ENCODE data around the gene GAREM1.

DNA sequence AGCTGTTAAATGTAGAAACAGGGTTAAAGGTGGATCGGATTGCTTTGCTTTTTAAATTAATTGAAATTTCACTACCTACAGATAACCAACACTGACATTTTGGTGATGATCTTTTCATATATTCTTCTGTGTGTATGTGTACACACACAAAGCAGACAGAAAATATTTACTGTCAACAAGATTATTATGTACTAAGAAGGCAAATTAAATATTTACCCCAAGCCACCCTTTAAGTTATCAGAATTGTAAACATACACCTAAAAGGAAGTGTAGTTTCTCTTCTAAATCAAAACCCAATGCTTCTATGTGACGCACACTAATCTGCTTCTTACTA is 98.7 kb downstream of the GAREM1 start:
- TF ChIP-seq, protein P1, sequence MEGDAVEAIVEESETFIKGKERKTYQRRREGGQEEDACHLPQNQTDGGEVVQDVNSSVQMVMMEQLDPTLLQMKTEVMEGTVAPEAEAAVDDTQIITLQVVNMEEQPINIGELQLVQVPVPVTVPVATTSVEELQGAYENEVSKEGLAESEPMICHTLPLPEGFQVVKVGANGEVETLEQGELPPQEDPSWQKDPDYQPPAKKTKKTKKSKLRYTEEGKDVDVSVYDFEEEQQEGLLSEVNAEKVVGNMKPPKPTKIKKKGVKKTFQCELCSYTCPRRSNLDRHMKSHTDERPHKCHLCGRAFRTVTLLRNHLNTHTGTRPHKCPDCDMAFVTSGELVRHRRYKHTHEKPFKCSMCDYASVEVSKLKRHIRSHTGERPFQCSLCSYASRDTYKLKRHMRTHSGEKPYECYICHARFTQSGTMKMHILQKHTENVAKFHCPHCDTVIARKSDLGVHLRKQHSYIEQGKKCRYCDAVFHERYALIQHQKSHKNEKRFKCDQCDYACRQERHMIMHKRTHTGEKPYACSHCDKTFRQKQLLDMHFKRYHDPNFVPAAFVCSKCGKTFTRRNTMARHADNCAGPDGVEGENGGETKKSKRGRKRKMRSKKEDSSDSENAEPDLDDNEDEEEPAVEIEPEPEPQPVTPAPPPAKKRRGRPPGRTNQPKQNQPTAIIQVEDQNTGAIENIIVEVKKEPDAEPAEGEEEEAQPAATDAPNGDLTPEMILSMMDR (IDR thresholded peaks at IDR 0.05) = no peak
- no peak for TF ChIP-seq NRF1 (IDR thresholded peaks at IDR 0.05; ENCODE audit: low read depth, low read length)
- TF ChIP-seq RCOR1 (IDR thresholded peaks at IDR 0.05; ENCODE audit: low read length) = no peak
- no peak for TF ChIP-seq JUND (IDR thresholded peaks at IDR 0.05)
- TF ChIP-seq, protein P2, sequence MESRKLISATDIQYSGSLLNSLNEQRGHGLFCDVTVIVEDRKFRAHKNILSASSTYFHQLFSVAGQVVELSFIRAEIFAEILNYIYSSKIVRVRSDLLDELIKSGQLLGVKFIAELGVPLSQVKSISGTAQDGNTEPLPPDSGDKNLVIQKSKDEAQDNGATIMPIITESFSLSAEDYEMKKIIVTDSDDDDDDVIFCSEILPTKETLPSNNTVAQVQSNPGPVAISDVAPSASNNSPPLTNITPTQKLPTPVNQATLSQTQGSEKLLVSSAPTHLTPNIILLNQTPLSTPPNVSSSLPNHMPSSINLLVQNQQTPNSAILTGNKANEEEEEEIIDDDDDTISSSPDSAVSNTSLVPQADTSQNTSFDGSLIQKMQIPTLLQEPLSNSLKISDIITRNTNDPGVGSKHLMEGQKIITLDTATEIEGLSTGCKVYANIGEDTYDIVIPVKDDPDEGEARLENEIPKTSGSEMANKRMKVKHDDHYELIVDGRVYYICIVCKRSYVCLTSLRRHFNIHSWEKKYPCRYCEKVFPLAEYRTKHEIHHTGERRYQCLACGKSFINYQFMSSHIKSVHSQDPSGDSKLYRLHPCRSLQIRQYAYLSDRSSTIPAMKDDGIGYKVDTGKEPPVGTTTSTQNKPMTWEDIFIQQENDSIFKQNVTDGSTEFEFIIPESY (IDR thresholded peaks at IDR 0.05; ENCODE audit: borderline replicate concordance, low read depth) = no peak
- no peak for TF ChIP-seq POLR2AphosphoS5 (IDR thresholded peaks at IDR 0.05; ENCODE audit: low read depth, low read length)
- no peak for TF ChIP-seq EP300 (IDR thresholded peaks at IDR 0.05; ENCODE audit: borderline replicate concordance in 1 of 2, low read depth in 1 of 2, low read length in 1 of 2)
